ENCODE results near the gene GPLD1.
"Not testable (repeated sequence)": the region's sequence is repeated elsewhere in the genome, so short reads cannot be mapped to it uniquely, and the experiment has no call there.

GPLD1 gene

DNA sequence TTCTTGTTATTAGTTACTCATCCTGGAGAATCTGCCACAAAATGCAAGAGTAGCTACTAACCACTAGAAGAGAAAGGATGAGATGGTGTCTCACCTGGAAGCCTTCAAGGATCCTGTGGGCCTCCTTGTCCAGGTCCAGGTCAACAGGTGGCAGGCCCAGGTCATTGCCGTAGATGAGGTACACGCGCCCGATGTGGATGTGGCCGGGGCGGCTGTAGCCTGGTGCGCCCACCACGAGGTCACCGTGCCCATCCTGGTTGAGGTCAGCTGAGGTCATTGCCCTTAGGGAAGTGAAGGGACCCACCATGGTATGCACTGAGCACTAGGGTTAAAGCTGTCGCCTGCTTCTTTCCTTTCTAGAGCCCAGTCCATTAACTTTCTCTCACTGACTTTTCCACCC is 35.5 kb downstream of the GPLD1 start:
- DNase-seq = no peak

DNA sequence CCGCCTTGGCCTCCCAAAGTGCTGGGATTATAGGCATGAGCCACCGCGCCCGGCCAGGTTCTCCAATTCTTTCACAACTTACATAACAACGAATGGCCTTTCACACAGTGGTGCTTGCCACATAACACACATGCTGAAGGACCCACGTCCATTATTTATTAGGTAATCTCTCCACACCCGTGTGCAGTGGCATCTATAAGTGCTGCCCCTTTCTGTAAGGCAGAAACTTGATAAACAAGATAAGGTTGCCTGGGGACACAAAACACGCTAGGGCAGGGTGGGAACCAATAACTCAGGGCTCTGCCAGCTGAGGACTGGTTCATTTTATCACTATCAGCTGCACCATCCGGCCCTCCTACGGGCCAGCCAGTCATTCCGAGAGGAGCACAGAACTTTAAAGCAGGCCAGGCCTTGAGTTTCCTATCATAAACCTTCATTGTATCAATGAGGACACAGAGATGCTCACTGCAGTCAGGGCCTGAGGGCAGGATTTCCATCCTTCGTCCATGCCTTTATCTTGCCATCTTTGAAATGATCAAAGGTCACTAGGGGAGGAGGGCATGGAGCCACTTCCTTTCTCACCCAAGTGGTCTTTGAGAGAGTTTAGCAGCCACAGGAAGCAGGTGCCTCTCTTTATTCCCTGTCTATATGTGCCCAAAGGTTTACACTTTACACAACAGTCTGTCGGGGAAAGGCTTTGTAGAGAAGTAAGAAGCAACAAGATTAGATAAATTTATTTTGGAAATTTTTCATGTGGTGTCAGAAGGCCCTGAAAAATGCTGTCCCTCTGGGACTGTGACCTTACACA is 37.6 kb downstream of the GPLD1 start:
- DNase-seq = no peak

DNA sequence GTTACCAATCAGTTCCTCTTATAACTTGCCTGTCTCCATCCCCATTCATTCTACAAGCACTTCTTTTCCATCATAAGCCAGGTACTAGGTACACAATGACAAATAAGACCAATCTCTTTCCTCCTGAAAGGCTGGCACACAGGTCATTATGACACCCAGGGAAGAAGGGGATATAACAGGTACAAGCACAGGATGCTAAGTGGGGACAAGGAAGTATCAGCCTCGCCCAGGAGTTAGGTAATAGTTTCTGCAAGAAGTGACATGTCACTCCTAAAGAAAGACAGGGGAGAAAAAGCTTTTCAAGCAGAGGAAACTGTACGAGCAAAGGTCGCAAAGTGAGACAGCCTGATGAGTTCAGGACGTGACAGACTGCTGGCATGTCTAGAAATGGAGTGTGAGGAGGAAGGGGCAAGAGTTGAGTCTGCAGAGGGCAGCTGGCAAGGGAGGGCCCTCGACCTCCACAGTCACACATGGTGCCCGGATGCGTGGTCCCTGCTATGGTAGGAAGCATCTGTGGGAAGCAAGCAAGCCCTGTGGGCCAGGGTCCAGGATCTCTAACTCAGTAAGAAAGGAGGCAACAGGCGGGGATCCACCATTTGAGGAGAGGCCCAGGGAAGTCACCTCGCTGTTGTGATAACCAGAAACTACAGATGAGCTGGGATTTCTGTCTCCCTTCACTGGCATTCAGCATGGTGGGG is 40.4 kb downstream of the GPLD1 start:
- no peak for DNase-seq

DNA sequence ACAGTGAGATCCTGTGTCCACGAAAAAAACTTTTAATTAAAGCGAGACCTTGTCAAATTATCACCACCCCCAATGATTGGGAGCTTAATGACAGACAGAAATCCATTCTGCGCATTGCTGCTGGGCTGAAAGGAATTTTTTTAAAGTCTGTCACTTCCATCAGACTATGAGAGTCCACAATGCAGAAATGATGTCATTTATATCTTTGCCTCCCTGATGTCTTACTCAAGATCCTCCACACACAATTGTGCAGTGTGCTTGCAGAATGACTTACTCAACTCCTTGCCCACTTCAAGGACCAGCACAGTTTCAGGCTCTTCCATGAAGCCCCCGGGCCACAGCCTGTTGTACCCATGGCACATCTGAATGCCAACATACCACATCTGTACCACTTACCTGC is 41.0 kb downstream of the GPLD1 start:
- no peak for DNase-seq

DNA sequence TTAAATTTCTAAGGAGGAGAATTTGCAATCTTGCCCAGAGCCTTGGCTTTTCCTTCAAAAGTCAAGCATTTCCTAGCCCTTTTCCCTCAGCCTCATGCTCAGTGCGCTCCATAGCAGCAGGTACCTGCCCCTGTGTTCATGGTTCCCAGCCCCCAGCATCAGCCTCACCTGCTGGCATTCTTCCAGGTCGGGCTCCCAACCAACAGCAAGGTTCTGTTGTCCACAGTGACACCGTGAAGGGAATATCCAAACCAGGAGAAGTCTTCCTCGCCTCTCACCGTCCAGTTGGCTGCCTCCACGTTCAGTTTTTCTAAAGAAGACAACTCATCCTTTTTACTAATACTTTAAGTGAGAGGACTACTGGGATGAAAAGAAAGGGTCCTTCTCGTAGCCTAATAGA is 42.7 kb downstream of the GPLD1 start:
- DNase-seq = no peak

DNA sequence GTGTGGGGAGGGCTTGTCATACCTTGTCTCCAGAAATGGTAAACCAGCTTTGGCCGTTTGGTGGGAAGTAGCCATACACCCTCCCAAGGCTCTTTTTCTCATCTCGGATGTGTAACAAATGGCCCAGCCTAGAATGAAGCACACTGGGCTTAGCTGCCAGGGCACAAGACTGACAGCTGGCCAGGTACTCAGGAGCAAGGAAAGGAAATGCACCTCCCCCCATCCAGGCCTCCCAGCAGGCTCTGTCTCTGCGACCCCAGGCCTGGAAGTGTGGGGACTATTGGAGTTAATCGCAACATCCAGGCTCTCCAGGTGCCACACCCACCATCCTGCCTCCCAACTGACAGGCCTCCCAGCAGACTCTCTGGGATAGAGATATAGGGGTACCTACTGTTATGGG is 43.7 kb downstream of the GPLD1 start:
- no peak for DNase-seq

DNA sequence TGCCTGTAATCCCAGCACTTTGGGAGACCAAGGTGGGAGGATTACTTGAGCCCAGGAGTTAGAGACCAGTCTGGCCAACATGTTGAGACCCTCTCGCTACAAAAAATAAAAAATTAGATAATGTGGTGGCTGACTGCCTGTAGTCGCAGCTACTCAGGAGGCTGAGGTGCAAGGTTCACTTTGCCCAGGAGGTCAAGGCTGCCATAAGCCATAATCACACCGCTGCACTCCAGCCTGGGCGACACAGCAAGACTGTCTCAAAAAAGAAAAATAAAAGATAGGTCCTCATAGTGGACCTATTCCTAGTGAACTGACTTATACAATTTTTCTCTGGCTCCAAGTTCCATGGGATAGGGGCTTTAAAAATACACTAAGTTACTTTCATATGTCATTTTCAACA is 44.8 kb downstream of the GPLD1 start:
- DNase-seq = no peak

DNA sequence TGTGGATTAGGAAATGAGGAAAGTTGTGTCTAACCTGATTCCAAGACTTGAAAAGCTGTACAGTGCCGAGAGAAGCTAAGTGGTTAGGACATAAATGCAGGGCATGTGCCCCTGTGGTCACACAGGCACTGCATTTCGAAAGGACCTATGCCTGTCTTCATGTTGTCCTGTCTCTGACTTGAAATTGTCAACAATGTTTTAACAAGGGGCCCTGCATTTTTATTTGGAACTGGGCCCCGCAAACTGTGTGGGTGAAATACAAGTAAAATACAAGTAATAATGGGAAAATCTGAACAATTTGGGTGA is 47.8 kb downstream of the GPLD1 start:
- no peak for DNase-seq

DNA sequence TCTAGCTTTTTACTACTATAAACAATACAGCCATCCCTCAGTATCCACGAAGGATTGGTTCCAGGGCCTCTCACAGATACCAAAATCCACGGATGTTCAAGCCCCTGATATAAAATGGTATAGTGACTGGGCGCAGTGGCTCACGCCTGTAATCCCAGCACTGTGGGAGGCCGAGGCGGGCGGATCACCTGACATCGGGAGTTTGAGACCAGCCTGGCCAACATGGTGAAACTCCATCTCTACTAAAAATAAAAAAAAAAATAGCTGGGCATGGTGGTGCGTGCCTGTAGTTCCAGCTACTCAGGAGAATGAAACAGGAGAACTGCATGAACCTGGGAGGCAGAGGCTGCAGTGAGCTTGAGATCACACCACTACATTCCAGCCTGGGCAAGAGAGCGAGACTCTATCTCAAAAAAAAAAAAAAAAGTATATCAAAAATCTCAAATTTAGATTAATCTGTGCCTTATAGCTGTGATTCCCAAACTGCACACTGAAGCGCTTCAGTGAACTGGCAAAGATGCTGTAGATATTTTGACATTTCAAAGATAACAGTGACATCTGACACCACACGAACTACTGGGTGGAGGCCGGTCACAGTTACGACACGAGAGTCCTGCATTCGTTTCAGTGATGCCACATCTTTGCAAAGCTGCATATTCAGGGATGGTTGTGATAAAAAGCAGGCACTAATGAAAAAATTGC is 48.3 kb downstream of the GPLD1 start:
- no peak for DNase-seq

DNA sequence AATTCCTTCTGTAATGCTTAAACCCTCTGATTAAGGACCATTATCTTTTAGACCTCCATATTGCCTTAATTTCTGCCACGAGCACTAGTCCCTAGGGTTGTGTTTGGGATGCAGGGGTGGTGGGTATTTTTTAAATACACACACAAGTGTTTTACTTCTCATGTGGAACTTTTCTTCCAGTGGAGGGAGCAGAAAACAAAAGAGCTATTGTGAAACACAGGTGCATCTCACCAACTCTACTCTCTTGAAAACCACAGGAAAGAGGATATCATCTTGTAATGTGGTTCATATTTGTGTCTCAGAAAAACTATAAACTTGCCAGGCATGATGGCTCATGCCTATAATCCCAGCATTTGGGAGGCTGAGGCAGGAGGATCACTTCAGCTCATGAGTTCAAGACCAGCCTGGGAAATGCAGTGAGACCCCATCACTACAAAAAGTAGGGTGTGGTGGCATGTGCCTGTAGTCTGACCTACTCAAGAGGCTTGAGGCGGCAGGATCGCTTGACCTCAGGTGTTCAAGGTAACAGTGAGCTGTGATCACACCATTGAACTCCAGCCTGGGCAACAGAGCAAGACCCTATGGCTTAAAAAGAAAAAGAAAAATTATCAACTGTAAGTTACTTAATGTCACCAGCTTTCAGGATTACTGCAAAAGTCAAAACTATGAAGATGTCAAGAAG is 49.4 kb downstream of the GPLD1 start:
- DNase-seq = no peak

DNA sequence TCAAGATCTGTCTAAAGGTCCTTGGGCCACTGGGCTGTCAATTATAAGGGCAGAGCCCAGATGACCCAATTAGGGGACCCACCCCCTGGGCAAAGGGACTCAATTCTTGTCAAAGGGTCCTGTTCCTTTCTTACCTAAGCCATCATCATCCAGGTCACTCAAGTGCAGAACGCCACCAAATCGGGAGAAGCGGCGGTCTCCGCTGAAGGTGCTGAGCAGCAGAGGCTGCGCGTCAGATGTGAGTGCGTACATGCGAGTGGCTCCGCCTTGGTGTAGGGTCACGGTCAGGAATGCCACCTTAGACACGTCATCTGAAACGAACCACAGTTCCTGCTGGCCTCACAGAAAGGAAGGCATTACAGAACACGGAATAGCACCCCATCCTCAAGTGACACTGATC is 52.4 kb downstream of the GPLD1 start:
- DNase-seq = no peak

DNA sequence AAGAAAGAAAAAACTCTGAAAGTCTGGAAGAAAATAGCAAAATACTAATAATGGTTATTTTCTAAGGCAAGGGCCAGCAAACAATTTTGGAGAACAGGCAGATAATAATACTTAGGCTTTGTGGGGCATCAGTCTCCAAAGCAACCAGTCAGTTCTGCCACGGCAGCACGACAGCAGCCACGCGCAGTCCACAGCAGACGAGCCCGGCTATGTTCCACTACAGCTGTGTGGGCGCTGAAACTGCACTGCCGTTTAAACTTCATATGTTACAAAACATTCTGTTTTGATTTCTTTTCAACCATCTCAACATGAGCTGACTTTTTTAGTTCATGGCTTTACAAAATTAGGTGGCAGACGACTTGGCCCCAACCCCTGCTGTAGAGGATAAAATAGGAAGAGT is 56.8 kb downstream of the GPLD1 start:
- DNase-seq = no peak

DNA sequence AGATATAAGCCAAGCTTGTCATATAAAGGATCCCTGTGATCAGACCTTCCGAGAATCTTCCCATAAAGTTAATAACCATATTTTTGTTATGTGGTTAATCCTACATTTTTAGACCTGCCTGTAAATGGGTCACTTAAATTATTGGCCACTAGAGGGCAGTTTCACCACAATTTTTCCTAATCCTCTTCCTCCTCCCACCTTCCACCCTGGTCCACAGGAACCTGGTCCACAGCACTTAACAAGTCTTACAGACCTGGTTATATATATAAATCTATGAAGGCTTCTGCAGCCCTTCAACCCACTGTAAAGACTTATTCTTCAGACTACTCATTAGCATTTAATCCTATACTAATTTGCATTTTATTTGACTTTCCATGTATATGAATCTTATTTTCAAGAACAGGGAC is 58.3 kb downstream of the GPLD1 start:
- DNase-seq = no peak

DNA sequence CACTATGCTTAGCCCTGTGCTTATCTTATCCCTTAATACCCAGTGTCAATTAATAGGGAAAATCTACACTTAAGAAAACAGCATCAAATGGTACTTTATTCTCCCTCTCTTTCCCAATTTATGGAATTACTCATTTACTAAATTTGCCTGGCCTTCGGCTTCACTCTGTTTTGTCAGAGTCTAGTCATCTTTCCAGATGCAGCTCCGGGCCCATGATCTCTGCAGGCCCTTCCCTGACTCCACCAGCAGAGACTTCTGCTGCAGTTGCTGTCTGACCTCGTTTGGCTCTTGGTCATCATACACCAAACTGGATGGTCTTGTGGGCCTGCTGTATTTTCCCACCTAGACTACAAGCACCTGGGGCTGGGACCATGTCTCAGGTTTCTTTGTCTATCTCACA is 59.3 kb downstream of the GPLD1 start:
- DNase-seq = no peak

DNA sequence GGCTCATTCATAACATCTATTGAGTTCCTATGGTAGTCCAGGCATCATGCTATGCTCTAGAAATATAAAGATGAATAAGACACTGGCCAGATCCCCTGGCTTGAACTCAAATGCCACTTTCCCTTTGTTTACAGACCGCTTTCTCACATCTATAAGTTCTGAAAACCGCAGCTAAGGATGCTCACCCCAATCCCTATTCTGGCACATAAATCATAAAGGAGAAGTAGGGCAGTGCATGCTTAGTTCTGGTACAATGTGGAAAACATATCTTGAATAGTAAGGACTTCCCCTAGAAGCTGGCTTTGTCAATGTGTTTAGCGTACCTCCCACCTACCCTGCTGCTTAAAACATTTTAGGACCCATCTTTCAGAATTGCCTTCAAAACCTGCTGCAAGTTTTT is 60.2 kb downstream of the GPLD1 start:
- DNase-seq = no peak

DNA sequence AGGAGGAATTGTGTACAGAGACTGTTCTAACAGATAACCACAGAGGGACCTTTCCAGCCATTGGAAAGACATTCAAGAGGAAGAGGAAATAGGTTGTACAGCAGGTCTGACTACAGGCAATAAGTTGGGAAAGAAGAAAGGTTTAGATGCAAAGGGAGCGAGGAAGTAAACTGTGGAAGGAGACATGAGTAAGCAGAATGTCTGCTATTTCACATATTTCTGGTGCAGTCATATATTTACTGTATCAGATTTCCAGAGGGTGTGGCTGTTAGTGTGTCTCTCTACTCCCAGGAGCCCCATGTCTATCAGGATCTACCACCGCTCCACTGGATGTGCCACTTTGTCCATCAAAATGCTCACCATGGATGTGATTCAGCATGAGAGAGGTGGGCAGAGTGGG is 60.8 kb downstream of the GPLD1 start:
- no peak for DNase-seq

DNA sequence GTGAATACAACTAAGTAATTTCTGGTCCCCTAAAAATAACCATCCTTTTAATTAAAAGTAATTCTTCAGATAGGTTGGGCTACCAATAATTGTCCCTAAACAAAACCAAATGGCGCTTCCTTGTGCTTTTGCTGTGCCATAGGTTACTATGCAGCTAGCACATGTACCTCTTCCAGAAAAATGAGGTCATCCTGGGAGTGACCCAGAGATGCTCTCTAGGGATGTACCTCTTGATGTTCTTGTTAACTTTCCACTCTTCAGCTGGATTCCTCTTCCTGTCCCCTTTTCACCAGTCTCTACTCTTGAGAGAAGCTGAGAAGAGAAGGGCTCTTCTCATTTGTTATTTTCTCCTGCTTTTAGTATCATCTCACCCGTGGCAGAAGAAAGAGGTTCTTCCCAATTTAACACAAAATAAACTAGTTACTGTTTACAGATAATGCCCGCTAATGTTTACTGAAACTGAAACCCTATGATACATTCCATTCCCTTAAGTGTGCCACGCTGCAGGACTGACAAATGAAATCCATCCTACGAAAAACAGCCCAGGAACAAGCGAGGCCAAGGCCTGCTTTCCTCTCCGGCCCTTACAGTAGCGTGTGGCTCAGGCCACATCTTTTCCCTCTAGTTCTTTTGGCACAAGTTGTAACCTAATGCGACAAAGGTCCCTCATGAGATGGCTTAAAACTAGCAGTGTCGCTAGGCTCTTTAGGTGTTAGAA is 62.5 kb downstream of the GPLD1 start:
- no peak for DNase-seq

DNA sequence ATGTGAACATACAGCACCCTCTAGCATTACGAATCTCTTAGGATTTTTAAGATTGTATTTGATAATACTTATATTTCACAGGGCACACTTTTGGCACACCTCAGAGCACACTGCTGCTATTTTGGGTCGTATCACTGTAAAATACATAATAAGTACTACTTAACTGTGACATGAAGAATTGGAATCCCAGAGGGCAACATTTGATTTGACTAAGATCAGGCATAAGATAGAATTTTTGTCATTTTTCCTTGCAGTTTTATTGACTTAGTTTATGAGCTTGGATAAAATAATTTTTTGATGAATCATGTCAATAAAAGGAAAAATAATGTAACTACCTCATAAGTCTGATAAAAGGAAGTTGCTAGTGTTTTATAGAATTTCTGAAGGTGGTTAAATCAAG is 64.3 kb downstream of the GPLD1 start:
- DNase-seq = no peak

DNA sequence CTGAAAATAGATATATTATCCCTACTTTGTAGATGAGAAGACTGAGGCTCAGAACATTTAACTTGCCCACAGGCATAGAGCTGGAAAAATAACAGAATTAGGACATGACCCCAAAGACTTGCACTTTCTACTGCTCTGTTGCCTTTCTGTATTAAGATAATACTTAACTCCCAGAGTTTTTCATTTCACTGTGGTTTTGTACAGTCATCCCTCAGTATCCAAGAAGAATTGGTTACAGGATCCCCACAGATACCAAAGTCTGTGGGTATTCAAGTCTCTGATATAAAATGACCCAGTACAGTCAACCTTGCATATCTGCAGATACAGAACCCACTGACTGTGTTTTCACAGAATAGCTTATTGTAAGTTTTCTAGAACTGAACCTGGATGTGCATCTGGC is 69.9 kb downstream of the GPLD1 start:
- no peak for DNase-seq

DNA sequence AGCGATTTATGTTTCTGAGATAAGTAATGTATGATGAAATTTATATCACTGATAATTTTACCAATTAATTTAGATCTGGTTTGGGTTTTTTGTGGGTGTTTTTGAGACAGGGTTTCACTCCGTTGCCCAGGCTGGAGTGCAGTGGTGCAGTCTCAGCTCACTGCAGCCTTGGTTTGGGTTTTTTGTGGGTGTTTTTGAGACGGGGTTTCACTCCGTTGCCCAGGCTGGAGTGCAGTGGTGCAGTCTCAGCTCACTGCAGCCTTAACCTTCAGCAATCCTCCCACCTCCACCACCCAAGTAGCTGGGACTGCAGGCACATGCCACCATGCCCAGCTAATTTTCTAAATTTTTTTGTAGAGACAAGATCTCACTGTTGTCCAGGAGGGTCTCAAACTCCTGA is 73.6 kb downstream of the GPLD1 start:
- DNase-seq = no peak

DNA sequence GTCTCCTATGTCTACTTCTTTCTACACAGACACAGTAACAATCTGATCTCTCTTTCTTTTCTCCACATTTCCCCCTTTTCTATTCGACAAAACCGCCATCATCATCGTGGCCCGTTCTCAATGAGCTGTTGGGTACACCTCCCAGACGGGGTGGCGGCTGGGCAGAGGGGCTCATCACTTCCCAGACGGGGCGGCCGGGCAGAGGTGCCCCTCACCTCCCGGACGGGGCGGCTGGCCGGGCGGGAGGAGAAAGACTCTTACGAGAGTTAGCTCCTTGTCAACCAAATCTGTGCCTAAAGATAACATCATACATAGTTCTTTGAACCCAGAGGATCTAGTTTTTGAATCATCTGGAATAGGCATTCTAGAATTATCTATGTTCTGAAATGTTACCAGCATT is 74.8 kb downstream of the GPLD1 start:
- not testable (repeated sequence) for DNase-seq

DNA sequence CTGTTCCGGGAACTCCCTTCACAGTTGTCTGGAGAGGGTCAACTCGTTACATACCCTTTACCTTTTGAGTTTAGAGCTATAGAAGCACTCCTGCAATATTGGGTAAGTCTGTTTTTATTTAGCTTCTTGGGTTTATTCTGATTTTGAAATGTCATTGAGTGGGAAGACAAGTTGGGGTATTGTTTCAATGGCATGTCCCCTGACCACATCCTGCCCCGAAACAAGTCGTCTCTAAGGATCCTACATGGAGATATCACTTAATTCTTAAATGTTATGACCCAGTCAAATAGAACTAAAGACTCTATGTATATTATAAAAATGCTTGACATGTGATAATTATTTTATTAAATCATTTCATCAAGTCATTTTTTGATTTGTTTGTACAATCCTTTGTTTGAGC is 77.1 kb downstream of the GPLD1 start:
- DNase-seq = no peak

DNA sequence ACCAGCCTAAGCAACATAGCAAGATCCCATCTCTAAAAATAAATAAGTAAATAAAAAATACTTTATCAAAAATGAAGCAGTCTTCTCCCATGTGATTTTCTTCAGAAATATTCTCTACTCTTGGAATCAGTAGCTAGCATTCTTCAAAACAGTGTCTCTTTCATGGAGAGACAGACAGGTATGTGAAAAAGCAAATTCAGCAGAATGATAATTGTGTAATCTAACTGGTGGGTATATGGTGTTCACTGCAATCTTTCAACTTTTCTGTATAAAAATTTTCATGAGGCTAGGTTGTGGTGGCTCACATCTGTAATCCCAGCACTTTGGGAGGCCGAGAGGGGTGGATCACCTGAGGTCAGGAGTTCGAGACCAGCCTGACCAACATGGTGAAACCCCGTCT is 78.8 kb downstream of the GPLD1 start:
- DNase-seq = no peak
